ENCODE results near the gene CECR2. TPM values are rescaled to one million over a fixed set of nuclear protein-coding genes. Genes with fewer than 3 reads are reported as not detected.

CECR2 gene
- total RNA-seq, 1 experiment from 2014 or later, result 3.6 TPM

- intact Hi-C loops (cut with micrococcal nuclease; ENCODE audit: unreplicated experiment), result no loop called here
- Histone ChIP-seq H3K27ac (ENCODE audit: low read length) (no peak overlapping the region), H3K4me1 (ENCODE audit: control insufficient read depth, insufficient read depth, low read length) (no peaks in the 10 kb centered on the region), H3K27me3 (ENCODE audit: control insufficient read depth, insufficient read depth, low read length) (no peaks in the 10 kb centered on the region), H3K9me3 (ENCODE audit: control insufficient read depth, insufficient read depth, low read depth, low read length) (no peaks in the 10 kb centered on the region), H3K36me3 (ENCODE audit: control insufficient read depth, insufficient read depth, low read length) (no peaks in the 10 kb centered on the region), H3K4me3 (ENCODE audit: low read depth in 2 of 2, low read length in 2 of 2) (no peak overlapping the region)
- no peak for ATAC-seq
- BruUV-seq (replicated peaks), result no TSS peak
- CTCF ChIA-PET, result no interaction called here
- TF ChIP-seq REST (IDR thresholded peaks at IDR 0.05; ENCODE audit: insufficient read depth in 1 of 2, low read depth in 2 of 2, low read length in 1 of 2) (no peak), POLR2AphosphoS5 (IDR thresholded peaks at IDR 0.05; ENCODE audit: low read depth, low read length) (no peak), CTCF (IDR thresholded peaks at IDR 0.05) (no peak), TCF7L2 (IDR thresholded peaks at IDR 0.05; ENCODE audit: low read depth, low read length) (no peak), SIN3A (IDR thresholded peaks at IDR 0.05; ENCODE audit: borderline replicate concordance, insufficient read depth, low read depth, low read length) (no peak)
- no peak for DNase-seq (ENCODE audit: low read depth, low spot score)
- POLR2A ChIA-PET, result no interaction called here
- in situ Hi-C loops (cut with HindIII; ENCODE audit: low pct_unique_long_range_greater_than_20kb, low sequenced_read_pairs), result no loop called here
These were observed 117.1 kb downstream of the CECR2 start for GRCh38 chr22:17486313-17486712.

GRCh38 chr22:17486719-17487118, 117.5 kb downstream of the CECR2 start:
- no peak overlapping the region for H3K27ac ChIP-seq (ENCODE audit: low read length)
- ChIA-PET CTCF (no interaction called here), POLR2A (no interaction called here)
- no peaks in the 10 kb centered on the region for H3K4me1 ChIP-seq (ENCODE audit: control insufficient read depth, insufficient read depth, low read length)
- BruUV-seq (replicated peaks), result no TSS peak
- H3K9me3 ChIP-seq (ENCODE audit: control insufficient read depth, insufficient read depth, low read depth, low read length), result no peaks in the 10 kb centered on the region
- no peak for ATAC-seq
- DNase-seq (ENCODE audit: low read depth, low spot score), result no peak
- no peaks in the 10 kb centered on the region for H3K36me3 ChIP-seq (ENCODE audit: control insufficient read depth, insufficient read depth, low read length)
- TF ChIP-seq REST (IDR thresholded peaks at IDR 0.05; ENCODE audit: insufficient read depth in 1 of 2, low read depth in 2 of 2, low read length in 1 of 2), result no peak
- no peak for TF ChIP-seq TCF7L2 (IDR thresholded peaks at IDR 0.05; ENCODE audit: low read depth, low read length)
- TF ChIP-seq SIN3A (IDR thresholded peaks at IDR 0.05; ENCODE audit: borderline replicate concordance, insufficient read depth, low read depth, low read length), result no peak
- no peak for TF ChIP-seq POLR2AphosphoS5 (IDR thresholded peaks at IDR 0.05; ENCODE audit: low read depth, low read length)
- TF ChIP-seq CTCF (IDR thresholded peaks at IDR 0.05), result no peak
- no peaks in the 10 kb centered on the region for H3K27me3 ChIP-seq (ENCODE audit: control insufficient read depth, insufficient read depth, low read length)
- H3K4me3 ChIP-seq (ENCODE audit: low read depth in 2 of 2, low read length in 2 of 2), result no peak overlapping the region
- intact Hi-C loops (cut with micrococcal nuclease; ENCODE audit: unreplicated experiment) (no loop called here), in situ Hi-C loops (cut with HindIII; ENCODE audit: low pct_unique_long_range_greater_than_20kb, low sequenced_read_pairs) (no loop called here)
